H9 (cell line): ENCODE results near the gene ALOX5AP. TPM values are rescaled to one million over a fixed set of nuclear protein-coding genes. Genes with fewer than 3 reads are reported as not detected.

Experiments
- DNase-seq: peaks from one replicate; pipeline ENCODE4 v3.0.0-alpha.2; 2017
- H2AFZ ChIP-seq: one replicate; pipeline ENCODE4 v1.6.1; 2013; ENCODE audit warnings: mild to moderate bottlenecking, low read length, control low read depth, moderate library complexity
- H2AK5ac ChIP-seq: 2 replicates; pipeline ENCODE4 v1.6.1; 2013; ENCODE audit warnings: low read length, control low read depth, mixed read lengths; ENCODE audit not compliant: insufficient read length
- H2BK120ac ChIP-seq: one replicate; pipeline ENCODE4 v1.6.1; 2013; ENCODE audit warnings: low read depth, mild to moderate bottlenecking, low read length, control low read depth, inconsistent platforms; ENCODE audit not compliant: poor library complexity, severe bottlenecking
- H2BK12ac ChIP-seq: 2 replicates; pipeline ENCODE4 v1.6.1; 2013; ENCODE audit warnings: low read length, control low read depth, mixed read lengths, low read depth; ENCODE audit not compliant: insufficient read length
- H2BK15ac ChIP-seq: 2 replicates; pipeline ENCODE4 v1.6.1; 2013; ENCODE audit warnings: low read depth, low read length, control low read depth
- H2BK20ac ChIP-seq: one replicate; pipeline ENCODE4 v1.6.1; 2013; ENCODE audit warnings: low read depth, mild to moderate bottlenecking, low read length, control low read depth, inconsistent platforms; ENCODE audit not compliant: poor library complexity, severe bottlenecking
- H2BK5ac ChIP-seq: 2 replicates; pipeline ENCODE4 v1.6.1; 2013; ENCODE audit warnings: low read length, control low read depth, mixed read lengths; ENCODE audit not compliant: insufficient read length
- H3K14ac ChIP-seq: 2 replicates; pipeline ENCODE4 v1.6.1; 2013; ENCODE audit warnings: low read length, control low read depth; ENCODE audit not compliant: insufficient read depth
- H3K18ac ChIP-seq: 2 replicates; pipeline ENCODE4 v1.6.1; 2013; ENCODE audit warnings: low read depth, mild to moderate bottlenecking, mixed read lengths, low read length, control low read depth; ENCODE audit not compliant: insufficient read length
- H3K23ac ChIP-seq: 2 replicates; pipeline ENCODE4 v1.6.1; 2013; ENCODE audit warnings: low read length, control low read depth, mixed read lengths, low read depth; ENCODE audit not compliant: insufficient read length
- H3K23me2 ChIP-seq: 2 replicates; pipeline ENCODE4 v1.6.1; 2013; ENCODE audit warnings: low read depth, mild to moderate bottlenecking, mixed read lengths, low read length, control low read depth; ENCODE audit not compliant: insufficient read length, poor library complexity, severe bottlenecking
- H3K27ac ChIP-seq: 2 replicates; pipeline ENCODE4 v1.5.1; 2013; ENCODE audit warnings: low read length, control low read depth, mixed read lengths, low read depth; ENCODE audit not compliant: insufficient read length
- H3K27me3 ChIP-seq: 2 replicates; pipeline ENCODE4 v1.6.1; 2013; ENCODE audit warnings: low read length, control low read depth, inconsistent platforms; ENCODE audit not compliant: insufficient read depth
- H3K4ac ChIP-seq: 2 replicates; pipeline ENCODE4 v1.6.1; 2013; ENCODE audit warnings: low read depth, mild to moderate bottlenecking, control low read depth, inconsistent platforms, low read length, moderate library complexity
- H3K4me1 ChIP-seq: 2 replicates; pipeline ENCODE4 v1.6.1; 2013; ENCODE audit warnings: low read length, control low read depth, inconsistent platforms; ENCODE audit not compliant: insufficient read depth
- H3K4me2 ChIP-seq: 2 replicates; pipeline ENCODE4 v1.6.1; 2013; ENCODE audit warnings: low read length, control low read depth, mixed read lengths; ENCODE audit not compliant: insufficient read length, insufficient read depth
- H3K56ac ChIP-seq: 2 replicates; pipeline ENCODE4 v1.6.1; 2013; ENCODE audit warnings: low read depth, mild to moderate bottlenecking, mixed read lengths, low read length, control low read depth; ENCODE audit not compliant: insufficient read length
- H3K79me1 ChIP-seq: 2 replicates; pipeline ENCODE4 v1.6.1; 2013; ENCODE audit warnings: low read depth, mild to moderate bottlenecking, moderate library complexity, low read length, control low read depth, inconsistent platforms; ENCODE audit not compliant: insufficient read depth, poor library complexity, severe bottlenecking
- H3K79me2 ChIP-seq: 2 replicates; pipeline ENCODE4 v1.6.1; 2013; ENCODE audit warnings: low read length, control low read depth, inconsistent platforms; ENCODE audit not compliant: insufficient read depth
- H3K9ac ChIP-seq: 2 replicates; pipeline ENCODE4 v1.6.1; 2013; ENCODE audit warnings: low read length, control low read depth, mixed read lengths; ENCODE audit not compliant: insufficient read length; ENCODE audit errors: extremely low read depth
- H3K9me3 ChIP-seq: one replicate; pipeline ENCODE4 v1.6.1; 2013; ENCODE audit warnings: low read depth, low read length, inconsistent platforms; ENCODE audit not compliant: control insufficient read depth
- H3T11ph ChIP-seq: one replicate; pipeline ENCODE4 v1.6.1; 2013; ENCODE audit warnings: mild to moderate bottlenecking, low read length, control low read depth, inconsistent platforms
- H4K20me1 ChIP-seq: one replicate; pipeline ENCODE4 v1.6.1; 2013; ENCODE audit not compliant: control insufficient read depth, insufficient read length, insufficient read depth
- H4K5ac ChIP-seq: 2 replicates; pipeline ENCODE4 v1.6.1; 2013; ENCODE audit warnings: low read depth, mild to moderate bottlenecking, mixed read lengths, low read length, control low read depth; ENCODE audit not compliant: insufficient read length
- H4K8ac ChIP-seq: replicated peaks from 2 replicates; pipeline ENCODE4 v1.6.1; 2013; ENCODE audit warnings: low read length, control low read depth, mixed read lengths, low read depth; ENCODE audit not compliant: insufficient read length
- H4K91ac ChIP-seq: 2 replicates; pipeline ENCODE4 v1.6.1; 2013; ENCODE audit warnings: low read depth, mild to moderate bottlenecking, moderate library complexity, mixed read lengths, low read length, control low read depth; ENCODE audit not compliant: insufficient read length
- H3K27ac Mint-ChIP-seq, 3 experiments: 2 replicates in 2 of 3; 3 replicates in 1 of 3; pipeline ENCODE4 v1.8.0; 2020 to 2021; ENCODE audit warnings: mixed read lengths in 3 of 3, mild to moderate bottlenecking in 1 of 3, moderate library complexity in 1 of 3
- H3K27me3 Mint-ChIP-seq: 2 replicates; pipeline ENCODE4 v1.8.0; 2021; ENCODE audit warnings: low read depth, mild to moderate bottlenecking, moderate library complexity, mixed read lengths
- H3K36me3 Mint-ChIP-seq, 3 experiments: 2 replicates in 2 of 3; 3 replicates in 1 of 3; pipeline ENCODE4 v1.8.0; 2020 to 2021; ENCODE audit warnings: low read depth in 3 of 3, mixed read lengths in 3 of 3; ENCODE audit not compliant: insufficient read depth in 1 of 3
- H3K4me1 Mint-ChIP-seq, 2 experiments: 2 replicates each; pipeline ENCODE4 v1.8.0; 2020; ENCODE audit warnings: mixed read lengths in 2 of 2
- H3K4me3 Mint-ChIP-seq, 2 experiments: 2 replicates in 1 of 2; 3 replicates in 1 of 2; pipeline ENCODE4 v1.8.0; 2020 to 2021; ENCODE audit warnings: mild to moderate bottlenecking in 2 of 2, mixed read lengths in 2 of 2, moderate library complexity in 1 of 2
- H3K9me3 Mint-ChIP-seq, 2 experiments: 2 replicates in 1 of 2; 3 replicates in 1 of 2; pipeline ENCODE4 v1.8.0; 2020; ENCODE audit warnings: mild to moderate bottlenecking in 2 of 2, mixed read lengths in 2 of 2, moderate library complexity in 1 of 2
- WGBS: extraction: QIAGEN DNeasy Blood & Tissue Kit; methylation state at CpG from one replicate; pipeline ENCODE4 v1.1.7; 2013; ENCODE audit warnings: missing lambda C conversion rate, low lambda C conversion rate, mixed read lengths; ENCODE audit not compliant: insufficient read length; ENCODE audit errors: extremely low coverage; 5-methylcytosine and 5-hydroxymethylcytosine counted together
- total RNA-seq: library from RNA; stranded (reverse); gene quantifications from 2 replicates; pipeline ENCODE4 v1.2.1, GENCODE V29; 2021
- TF ChIP-seq, protein P1 (sequence below): fragments of 200-600 bp; sonication (generic); conservative IDR thresholded peaks from 3 replicates; pipeline ENCODE4 v1.8.0; 2021; ENCODE audit warnings: antibody characterized with exemption, mild to moderate bottlenecking

The ALOX5AP gene
- total RNA-seq, 1 experiment from 2014 or later: not detected

- WGBS: no CpG with 5 or more reads among the region's 4 CpGs
- Histone ChIP-seq H3K18ac (no peak overlapping the region), H3K27me3 (no peaks in the 10 kb centered on the region), H3K56ac (no peak overlapping the region), H3K9ac (no peak overlapping the region), H2BK12ac (no peak overlapping the region), H2BK120ac (no peak overlapping the region), H3K4ac (no peak overlapping the region), H2AK5ac (no peak overlapping the region), H3K27ac (no peak overlapping the region), H4K5ac (no peak overlapping the region), H2AFZ (no peak overlapping the region), H4K8ac (no peak overlapping the region), H2BK20ac (no peak overlapping the region), H3K4me1 (no peaks in the 10 kb centered on the region), H3T11ph (no peak overlapping the region), H4K20me1 (no peaks in the 10 kb centered on the region), H2BK15ac (no peak overlapping the region), H3K79me1 (no peaks in the 10 kb centered on the region), H3K23ac (no peak overlapping the region), H3K14ac (no peak overlapping the region), H3K4me2 (no peak overlapping the region), H3K23me2 (no peaks in the 10 kb centered on the region), H3K79me2 (no peaks in the 10 kb centered on the region), H3K9me3 (no peaks in the 10 kb centered on the region), H2BK5ac (no peak overlapping the region), H4K91ac (no peak overlapping the region)
- no peaks in the 10 kb centered on the region for H3K9me3 Mint-ChIP-seq
- no peaks in the 10 kb centered on the region for H3K27me3 Mint-ChIP-seq
- no peak overlapping the region for H3K4me3 Mint-ChIP-seq
- no peak overlapping the region for H3K27ac Mint-ChIP-seq
- TF ChIP-seq, protein P1, sequence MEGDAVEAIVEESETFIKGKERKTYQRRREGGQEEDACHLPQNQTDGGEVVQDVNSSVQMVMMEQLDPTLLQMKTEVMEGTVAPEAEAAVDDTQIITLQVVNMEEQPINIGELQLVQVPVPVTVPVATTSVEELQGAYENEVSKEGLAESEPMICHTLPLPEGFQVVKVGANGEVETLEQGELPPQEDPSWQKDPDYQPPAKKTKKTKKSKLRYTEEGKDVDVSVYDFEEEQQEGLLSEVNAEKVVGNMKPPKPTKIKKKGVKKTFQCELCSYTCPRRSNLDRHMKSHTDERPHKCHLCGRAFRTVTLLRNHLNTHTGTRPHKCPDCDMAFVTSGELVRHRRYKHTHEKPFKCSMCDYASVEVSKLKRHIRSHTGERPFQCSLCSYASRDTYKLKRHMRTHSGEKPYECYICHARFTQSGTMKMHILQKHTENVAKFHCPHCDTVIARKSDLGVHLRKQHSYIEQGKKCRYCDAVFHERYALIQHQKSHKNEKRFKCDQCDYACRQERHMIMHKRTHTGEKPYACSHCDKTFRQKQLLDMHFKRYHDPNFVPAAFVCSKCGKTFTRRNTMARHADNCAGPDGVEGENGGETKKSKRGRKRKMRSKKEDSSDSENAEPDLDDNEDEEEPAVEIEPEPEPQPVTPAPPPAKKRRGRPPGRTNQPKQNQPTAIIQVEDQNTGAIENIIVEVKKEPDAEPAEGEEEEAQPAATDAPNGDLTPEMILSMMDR: no peak
- no peaks in the 10 kb centered on the region for H3K36me3 Mint-ChIP-seq
- no peak for DNase-seq
- H3K4me1 Mint-ChIP-seq: peaks cover 3 to 6% of the 10 kb centered on the region in 2 experiments; a peak in 2 of 4 replicates
These were observed 29.7 kb upstream of the ALOX5AP start for GRCh38 chr13:30705680-30706079.
